ENCODE results near the gene PTGS1.

DNA sequence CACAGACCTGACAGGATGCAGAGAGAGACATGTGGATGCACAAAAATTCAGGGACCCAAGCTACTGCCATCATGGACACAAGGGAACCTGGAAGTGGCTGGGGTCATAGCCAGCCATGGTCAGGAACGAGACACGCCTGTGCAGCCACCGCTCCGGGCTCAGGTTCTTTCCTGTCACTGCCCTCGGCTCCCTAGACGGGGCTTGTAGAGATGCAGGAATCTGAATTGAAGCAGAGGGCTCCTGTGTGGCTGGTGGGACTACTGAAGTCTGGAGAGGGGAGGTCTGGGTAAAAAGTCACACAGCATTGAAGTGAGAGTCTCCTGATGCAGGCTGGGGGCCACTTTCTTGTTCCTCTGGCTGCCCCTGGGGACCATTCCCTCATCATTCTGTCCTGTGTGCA, 32.3 kb upstream of the PTGS1 start:
- TF ChIP-seq FOXM1 (IDR thresholded peaks at IDR 0.05; ENCODE audit: borderline replicate concordance) (no peak), BHLHE40 (IDR thresholded peaks at IDR 0.05; ENCODE audit: borderline replicate concordance) (no peak), ZNF384 (IDR thresholded peaks at IDR 0.05) (no peak), SP1 (IDR thresholded peaks at IDR 0.05) (no peak), CTBP1 (IDR thresholded peaks at IDR 0.05; ENCODE audit: borderline replicate concordance) (no peak), FOXA1 (IDR thresholded peaks at IDR 0.05) (no peak)

All from HEK293T (cell line).